Thoracic aorta (tissue), 2 donors: Measurements from ENCODE around the gene KIF6. TPM values are rescaled to one million over a fixed set of nuclear protein-coding genes. Genes with fewer than 3 reads are reported as not detected.

Source experiments
- ATAC-seq: fragments of 150-250 bp; one replicate; pipeline ENCODE4 v1.8.0; 2017; ENCODE audit warnings: low read depth; ENCODE audit not compliant: insufficient number of reproducible peaks, low FRiP score
- DNase-seq: peaks from one replicate; pipeline ENCODE4 v3.0.0-alpha.2; 2020; ENCODE audit warnings: low spot score
- H3K27ac ChIP-seq, 2 donors: fragments of 200-600 bp; sonication (generic); 1 replicate in 1 of 2; 2 replicates in 1 of 2; pipeline ENCODE4 v1.5.1; 2016; ENCODE audit warnings: mild to moderate bottlenecking in 2 of 2, moderate library complexity in 2 of 2
- H3K27me3 ChIP-seq: fragments of 200-600 bp; sonication (generic); replicated peaks from 2 replicates; pipeline ENCODE4 v1.6.0; 2016; ENCODE audit warnings: mild to moderate bottlenecking; ENCODE audit not compliant: insufficient read depth
- H3K36me3 ChIP-seq: fragments of 200-600 bp; sonication (generic); one replicate; pipeline ENCODE4 v1.5.1; 2016
- H3K4me1 ChIP-seq, 2 donors: fragments of 200-600 bp; sonication (generic); 1 replicate in 1 of 2; 2 replicates in 1 of 2; pipeline versions ENCODE4 v1.5.1 to v1.6.0; 2016; ENCODE audit warnings: low read depth in 2 of 2, mild to moderate bottlenecking in 1 of 2; ENCODE audit not compliant: control insufficient read depth in 1 of 2
- H3K4me3 ChIP-seq: fragments of 200-600 bp; sonication (generic); 2 replicates; pipeline ENCODE4 v1.5.1; 2016; ENCODE audit warnings: mild to moderate bottlenecking
- H3K9me3 ChIP-seq: fragments of 200-600 bp; sonication (generic); 2 replicates; pipeline ENCODE4 v1.5.1; 2016
- CTCF ChIP-seq: fragments of 200-600 bp; sonication (generic); IDR thresholded peaks from one replicate; pipeline ENCODE4 v1.5.1; 2019; ENCODE audit warnings: antibody characterized with exemption
- total RNA-seq, 2 donors: library from RNA; depleted of rRNA; stranded (reverse); fragments of >200 nt; gene quantifications; one replicate each; pipeline versions ENCODE4 v1.1.0 to v1.2.3, GENCODE V29; 2016

Gene KIF6
- total RNA-seq, 2 donors from 2014 or later: not detected

- no peak for DNase-seq
- TF ChIP-seq CTCF: no peak
- no peak for ATAC-seq
Observed at GRCh38 chr6:39363280-39363679, 361.9 kb downstream of the KIF6 start.

GRCh38 chr6:39362487-39362865, 362.7 kb downstream of the KIF6 start:
- Histone ChIP-seq H3K4me1 (no peaks in the 10 kb centered on the region), H3K27me3 (no peaks in the 10 kb centered on the region), H3K36me3 (no peaks in the 10 kb centered on the region), H3K9me3 (no peaks in the 10 kb centered on the region), H3K27ac (no peak overlapping the region), H3K4me3 (no peak overlapping the region)
- DNase-seq: no peak
- ATAC-seq: no peak
- no peak for TF ChIP-seq CTCF

More at GRCh38 chr6:39363280-39363679, 361.9 kb downstream of the KIF6 start:
- Histone ChIP-seq H3K4me3 (no peak overlapping the region), H3K27me3 (no peaks in the 10 kb centered on the region), H3K36me3 (no peaks in the 10 kb centered on the region), H3K4me1 (no peaks in the 10 kb centered on the region), H3K27ac (no peak overlapping the region), H3K9me3 (no peaks in the 10 kb centered on the region)

GRCh38 chr6:39361657-39362486, 363.3 kb downstream of the KIF6 start:
- no peaks in the 10 kb centered on the region for H3K36me3 ChIP-seq
- no peaks in the 10 kb centered on the region for H3K27me3 ChIP-seq
- DNase-seq (no peak), ATAC-seq (no peak)
- no peak overlapping the region for H3K4me3 ChIP-seq
- TF ChIP-seq CTCF: peak; percentile 82
- H3K4me1 ChIP-seq: no peaks in the 10 kb centered on the region
- H3K9me3 ChIP-seq: no peaks in the 10 kb centered on the region
- H3K27ac ChIP-seq: no peak overlapping the region

- no peak for TF ChIP-seq CTCF
- ATAC-seq: no peak
- no peak overlapping the region for H3K4me3 ChIP-seq
- no peak overlapping the region for H3K27ac ChIP-seq
- no peaks in the 10 kb centered on the region for H3K36me3 ChIP-seq
- DNase-seq: no peak
- no peaks in the 10 kb centered on the region for H3K27me3 ChIP-seq
- no peaks in the 10 kb centered on the region for H3K4me1 ChIP-seq
- H3K9me3 ChIP-seq: no peaks in the 10 kb centered on the region
Observed at GRCh38 chr6:39360378-39360777, 364.8 kb downstream of the KIF6 start.

- Histone ChIP-seq H3K4me3 (no peak overlapping the region), H3K27ac (no peak overlapping the region), H3K9me3 (no peaks in the 10 kb centered on the region), H3K27me3 (no peaks in the 10 kb centered on the region), H3K36me3 (no peaks in the 10 kb centered on the region), H3K4me1 (no peaks in the 10 kb centered on the region)
- no peak for TF ChIP-seq CTCF
- DNase-seq (no peak), ATAC-seq (no peak)
Observed at GRCh38 chr6:39357998-39358686, 367.1 kb downstream of the KIF6 start.
